NCI-H748 (cell line): ENCODE measurements around the gene GIT2.
"Not testable (repeated sequence)": the region's sequence is repeated elsewhere in the genome, so short reads cannot be mapped to it uniquely, and the experiment has no call there.

Source experiments
- DNase-seq: peaks from one replicate; lab custom pipeline; 2025; ENCODE audit not compliant: unreplicated experiment; lab: John Stamatoyannopoulos, UW

Gene GIT2

DNA sequence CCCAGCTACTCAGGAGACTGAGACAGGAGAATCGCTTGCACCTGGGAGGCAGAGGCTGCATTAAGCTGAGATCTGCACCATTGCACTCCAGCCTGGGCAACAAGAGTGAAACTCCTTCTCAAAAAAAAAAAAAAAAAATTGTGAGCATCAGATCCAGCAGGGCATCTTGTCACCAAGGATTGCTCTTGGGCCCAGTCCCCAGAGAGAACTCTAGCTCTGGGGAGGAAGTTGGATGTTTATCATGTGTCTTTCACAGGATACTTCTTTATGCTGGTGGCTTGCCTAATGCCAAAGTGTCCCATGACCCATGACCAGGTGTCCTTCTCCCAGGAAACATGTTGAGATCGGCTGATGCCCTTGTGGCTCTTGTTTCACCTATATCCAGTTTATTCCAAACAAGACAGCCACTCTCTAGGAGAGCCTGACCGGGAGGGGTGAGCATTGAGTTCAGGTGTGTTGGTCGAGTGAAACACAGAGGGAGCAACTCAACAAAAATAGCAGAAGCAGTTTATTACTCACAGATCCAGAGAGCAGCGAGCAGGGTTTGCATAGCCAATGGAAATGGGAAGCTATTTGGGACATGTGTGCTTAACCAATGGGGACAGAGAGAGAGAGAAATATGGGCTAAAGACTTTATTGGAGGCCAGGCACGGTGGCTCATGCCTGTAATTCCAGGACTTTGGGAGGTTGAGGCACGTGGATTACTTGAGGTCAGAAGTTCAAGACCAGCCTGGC is 102.7 kb downstream of the GIT2 start:
- DNase-seq: no peak

DNA sequence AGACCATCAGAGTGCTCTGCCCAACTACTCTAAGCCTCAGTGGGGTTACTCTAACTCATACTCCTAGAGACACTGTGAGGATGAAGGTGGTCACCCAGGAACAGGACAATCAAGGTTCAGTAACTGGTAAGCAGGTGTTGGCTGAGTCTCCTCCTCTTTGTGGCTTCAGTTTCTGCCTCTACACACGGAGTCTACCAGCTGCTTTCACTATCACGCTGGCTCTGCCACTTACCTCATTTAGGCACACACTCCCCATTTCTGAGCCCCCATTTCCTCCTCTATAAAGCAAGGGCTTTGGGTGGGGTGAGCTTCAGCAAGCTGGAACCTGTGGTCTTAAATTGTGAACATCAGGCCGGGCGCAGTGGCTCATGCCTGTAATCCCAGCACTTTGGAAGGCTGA is 103.4 kb downstream of the GIT2 start:
- no peak for DNase-seq

DNA sequence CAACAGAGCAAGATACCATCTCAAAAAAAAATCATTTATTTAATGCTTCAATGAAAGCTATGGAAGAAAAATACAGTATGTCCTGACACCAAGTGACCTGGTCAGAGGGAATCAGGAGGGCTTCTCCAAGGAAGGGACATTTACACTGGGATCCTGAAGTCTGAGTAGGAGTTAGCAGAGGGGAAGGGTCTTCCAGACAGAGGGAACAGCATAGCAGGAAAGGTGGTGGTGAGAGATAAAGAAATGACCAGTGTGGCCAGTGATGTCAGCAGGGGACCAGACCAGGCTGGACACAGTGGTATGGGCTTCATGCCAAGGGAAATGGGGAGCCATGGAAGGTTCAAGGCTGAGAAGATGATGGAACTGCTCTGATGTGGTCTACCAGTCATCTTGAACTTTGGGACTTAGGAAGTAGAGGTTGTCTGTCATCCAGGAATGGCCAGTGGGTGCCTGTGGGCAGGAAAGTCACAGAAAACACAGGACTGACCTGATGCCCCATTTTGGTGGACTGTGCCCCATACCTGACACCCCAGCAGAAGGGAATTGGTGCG is 103.9 kb downstream of the GIT2 start:
- DNase-seq: no peak

DNA sequence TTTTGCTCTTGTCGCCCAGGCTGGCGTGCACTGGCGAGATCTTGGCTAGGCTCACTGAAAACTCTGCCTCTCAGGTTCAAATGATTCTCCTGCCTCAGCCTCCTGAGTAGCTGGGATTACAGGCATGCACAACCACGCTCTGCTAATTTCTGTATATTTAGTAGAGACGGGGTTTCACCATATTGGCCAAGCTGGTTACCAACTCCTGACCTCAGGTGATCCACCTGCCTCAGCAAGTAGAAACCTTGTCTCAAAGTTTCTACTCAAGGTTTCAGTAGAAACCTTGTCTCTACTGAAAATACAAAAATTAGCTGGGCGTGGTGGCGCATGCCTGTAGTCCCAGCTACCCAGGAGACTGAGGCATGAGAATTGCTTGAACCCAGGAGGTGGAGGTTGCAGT is 104.4 kb downstream of the GIT2 start:
- not testable (repeated sequence) for DNase-seq

DNA sequence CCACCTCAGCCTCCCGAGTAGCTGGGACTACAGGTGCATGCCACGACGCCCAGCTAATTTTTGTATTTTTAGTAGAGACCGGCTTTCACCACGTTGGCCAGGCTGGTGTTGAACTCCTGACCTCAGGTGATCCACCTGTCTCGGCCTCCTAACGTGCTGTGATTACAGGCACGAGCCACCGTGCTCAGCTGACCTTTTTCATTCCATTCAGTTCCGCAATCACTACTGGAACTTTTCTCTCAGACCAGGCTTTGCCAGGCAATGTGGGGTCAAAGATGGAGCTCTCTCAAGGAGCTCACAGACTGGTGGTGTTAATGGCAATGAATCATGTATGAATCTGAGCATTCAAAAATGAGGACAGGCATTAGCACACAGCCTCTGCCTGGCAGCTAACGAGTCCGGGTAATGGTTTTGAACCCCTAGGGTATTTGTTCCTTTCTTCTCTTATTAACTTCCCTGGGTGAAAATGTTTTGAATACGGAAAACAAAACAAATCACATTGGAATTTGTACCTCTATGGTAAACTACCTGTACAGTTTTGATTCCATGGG is 105.5 kb downstream of the GIT2 start:
- no peak for DNase-seq

DNA sequence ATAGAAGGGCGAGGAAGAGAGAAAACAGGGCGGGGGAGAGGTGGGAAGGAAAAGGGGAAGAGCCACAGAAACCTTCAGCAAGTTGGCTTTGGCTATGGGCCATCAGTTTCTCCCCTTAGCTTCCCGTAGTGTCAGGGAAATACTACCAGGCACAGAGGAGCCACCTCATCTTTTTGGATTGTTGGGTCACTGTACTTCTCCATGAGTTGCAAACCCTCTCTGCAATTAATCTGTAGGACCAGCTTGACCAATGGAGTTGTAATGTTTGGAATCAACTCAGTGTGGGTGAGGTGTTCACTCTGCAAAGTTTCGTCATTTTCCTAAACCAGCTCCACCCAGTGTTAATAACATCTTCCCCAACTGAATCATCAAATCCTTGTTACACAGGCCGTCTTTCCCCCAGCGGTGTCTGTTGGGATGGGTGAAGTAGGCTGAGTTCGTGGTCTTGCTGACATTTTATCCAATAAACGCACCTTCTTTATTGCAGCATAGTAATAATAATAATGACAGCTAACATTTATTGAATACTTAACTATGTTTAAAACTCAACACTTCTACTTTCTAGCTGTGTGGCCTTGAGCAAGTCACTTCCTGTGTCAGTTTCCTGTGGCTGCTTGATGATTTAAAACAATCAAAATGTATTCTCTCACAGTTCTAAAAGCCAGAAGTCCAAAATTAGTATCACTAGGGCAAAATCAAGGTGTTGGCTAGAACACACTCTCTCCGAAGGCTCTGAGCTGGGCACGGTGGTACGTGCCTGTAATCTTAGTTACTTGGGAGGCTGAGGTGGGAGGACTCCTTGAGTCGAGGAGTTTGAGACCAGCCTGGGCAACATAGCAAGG is 107.8 kb downstream of the GIT2 start:
- no peak for DNase-seq

DNA sequence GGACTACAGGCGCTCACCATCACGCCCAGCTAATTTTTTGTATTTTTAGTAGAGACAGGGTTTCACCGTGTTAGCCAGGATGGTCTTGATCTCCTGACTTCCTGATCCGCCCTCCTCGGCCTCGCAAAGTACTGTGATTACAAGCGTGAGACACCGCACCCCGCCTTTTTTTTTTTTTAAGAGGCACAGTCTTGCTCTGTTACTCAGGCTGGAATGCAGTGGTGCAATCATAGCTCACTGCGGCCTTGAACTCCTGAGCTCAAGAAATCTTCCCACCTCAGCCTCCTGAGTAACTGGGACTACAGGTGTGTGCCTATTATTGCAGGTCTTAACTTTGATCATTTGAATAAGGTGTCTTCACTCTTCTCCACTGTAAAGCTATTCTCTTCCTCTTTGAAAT is 110.6 kb downstream of the GIT2 start:
- DNase-seq: no peak

DNA sequence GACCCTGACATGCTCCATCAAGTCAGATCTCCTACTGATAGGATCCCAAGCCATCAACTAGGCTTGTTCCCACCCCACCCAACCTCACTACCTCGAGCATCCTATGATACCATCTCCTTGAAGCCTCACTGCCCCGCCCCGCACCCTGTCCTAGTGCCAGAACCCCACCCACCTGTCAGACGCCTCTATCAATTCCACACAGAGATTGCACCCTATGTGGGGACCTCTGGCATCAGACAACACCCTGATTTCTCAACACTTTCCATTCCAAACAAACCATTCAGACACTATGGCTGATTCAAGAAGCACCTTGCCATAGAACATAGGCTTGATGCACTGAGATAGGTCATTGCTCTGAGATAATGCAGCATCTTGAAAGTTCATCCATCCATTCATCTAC is 112.7 kb downstream of the GIT2 start:
- no peak for DNase-seq

DNA sequence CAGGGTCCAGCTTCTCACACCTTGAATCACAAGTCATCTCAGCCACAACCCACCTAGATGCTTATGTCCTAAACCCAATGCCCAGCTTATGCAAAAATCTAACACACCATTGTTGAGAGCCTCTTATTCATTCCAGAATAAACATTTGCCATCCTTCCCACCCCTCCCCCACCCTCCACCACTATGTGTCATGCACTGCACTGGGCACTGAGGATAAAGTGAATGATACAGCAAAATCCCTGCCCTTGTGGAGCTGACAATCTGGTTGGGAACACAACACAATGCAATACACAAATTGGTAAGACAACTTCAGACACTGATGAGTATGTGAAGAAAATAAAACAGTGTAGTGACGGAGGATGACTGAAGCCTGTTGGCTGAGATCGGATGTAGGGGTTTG is 114.4 kb downstream of the GIT2 start:
- no peak for DNase-seq

DNA sequence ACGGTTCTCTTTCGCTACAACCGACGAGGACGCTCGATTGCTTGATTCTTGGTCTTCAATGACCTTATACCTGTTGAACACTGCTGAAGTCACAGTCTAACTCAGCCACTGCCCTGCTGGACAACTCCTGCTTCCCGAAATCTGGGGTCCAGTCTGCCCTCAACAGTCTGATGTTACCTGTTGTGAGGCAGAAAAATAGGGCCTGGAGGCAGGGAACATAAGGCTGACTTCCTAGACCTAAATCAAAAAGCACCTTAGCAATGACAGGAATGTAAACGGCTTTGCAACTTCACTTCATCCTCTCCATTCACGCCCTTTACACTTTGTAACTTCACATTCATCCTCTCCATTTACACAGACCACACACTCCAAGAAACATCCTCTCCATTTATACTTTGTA is 115.2 kb downstream of the GIT2 start:
- DNase-seq: no peak

DNA sequence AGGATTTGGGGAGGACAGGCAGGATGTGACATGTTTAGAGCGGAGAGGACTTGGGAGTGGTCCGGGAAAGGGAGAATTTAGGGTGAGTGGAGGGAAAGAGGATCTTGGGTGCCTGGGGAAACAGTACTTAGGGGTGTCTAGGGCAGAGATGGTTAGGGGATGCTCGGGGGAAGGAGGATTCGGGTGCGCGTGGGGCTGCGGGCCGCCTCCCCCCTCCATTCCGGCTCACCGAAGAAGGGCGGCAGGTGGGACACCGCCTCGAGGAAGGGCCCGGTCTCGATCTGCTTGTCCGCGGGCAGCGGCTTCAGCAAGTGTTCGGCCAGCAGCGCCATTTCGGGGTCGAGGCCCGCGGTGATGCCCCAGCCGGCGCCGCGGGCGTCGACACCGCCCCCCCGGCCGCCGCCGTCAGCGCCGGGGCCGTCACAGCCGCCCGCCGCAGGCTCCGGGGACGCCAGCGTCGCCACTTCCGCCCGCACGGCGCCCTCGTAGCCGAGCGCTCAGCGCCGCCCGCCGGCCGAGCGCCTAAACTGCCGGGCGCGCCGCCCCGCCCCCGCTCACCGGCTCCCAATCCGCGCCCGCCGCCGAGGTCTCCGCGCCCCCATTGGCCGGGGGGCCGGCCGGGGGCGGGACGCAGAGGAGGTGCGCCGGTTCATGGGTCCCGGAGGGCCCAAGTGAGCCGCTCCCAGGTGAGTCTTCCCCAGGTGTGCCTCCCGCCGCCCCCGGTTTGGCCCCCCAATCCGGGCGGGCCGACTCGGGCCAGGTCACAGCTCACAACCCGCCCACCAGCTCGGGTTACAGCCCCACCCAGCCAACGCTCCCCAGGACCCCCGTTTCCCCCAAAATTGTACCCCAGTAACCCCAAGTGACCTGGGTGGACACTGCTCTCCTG is 115.9 kb downstream of the GIT2 start, which contains the start of gene GLTP:
Gene GLTP (minus strand): TSS at position 499 of the 889 bp plus-strand sequence. CDS start 167 bp downstream, at position 332.
- peak; percentile 92 for DNase-seq
